ENCODE measurements around the gene PDE4C.

Gene PDE4C

DNA sequence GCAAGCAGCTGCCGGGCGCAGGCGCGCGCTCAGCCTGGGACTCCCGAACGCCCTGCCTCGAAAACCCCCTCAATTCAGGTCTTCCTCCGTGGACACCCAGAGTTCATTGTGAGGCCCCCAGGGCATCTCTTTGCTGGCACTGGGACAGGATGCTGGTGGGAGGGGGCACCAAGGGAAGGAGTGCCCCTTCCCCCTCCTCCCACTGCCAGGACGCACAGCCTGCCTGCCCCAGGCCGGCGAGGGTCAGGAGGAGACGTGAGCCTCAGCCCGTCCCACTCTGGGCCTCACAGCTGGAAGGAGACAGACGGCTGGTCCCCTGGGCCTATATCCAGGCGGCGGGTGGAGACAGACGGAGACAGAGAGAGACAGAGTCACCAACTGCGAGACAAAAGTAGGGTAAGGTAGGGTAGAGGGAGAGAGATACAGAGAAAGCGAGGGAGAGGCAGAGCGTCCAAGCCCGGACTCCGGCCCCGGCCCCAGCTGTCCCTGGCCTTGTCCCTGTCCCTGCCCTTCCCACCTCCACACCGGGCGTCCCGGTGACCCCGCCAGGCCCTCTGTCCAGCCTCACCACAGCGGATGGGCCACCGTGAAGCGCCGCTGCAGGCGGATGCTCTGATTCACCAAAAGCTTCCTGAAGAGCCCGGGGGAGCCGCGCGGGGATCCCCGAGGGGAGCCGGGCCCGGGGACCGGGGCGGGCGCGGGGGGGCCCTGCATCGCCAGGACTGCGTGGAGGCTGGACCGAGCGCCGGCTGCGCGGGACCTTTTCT is at the start of gene PDE4C:
Gene PDE4C, minus strand, starts transcription at position 737 of the 767 bp plus-strand sequence. Its CDS starts 23 bp downstream, at position 714.
- DNase-seq (ENCODE audit: low read depth) = no peak

DNA sequence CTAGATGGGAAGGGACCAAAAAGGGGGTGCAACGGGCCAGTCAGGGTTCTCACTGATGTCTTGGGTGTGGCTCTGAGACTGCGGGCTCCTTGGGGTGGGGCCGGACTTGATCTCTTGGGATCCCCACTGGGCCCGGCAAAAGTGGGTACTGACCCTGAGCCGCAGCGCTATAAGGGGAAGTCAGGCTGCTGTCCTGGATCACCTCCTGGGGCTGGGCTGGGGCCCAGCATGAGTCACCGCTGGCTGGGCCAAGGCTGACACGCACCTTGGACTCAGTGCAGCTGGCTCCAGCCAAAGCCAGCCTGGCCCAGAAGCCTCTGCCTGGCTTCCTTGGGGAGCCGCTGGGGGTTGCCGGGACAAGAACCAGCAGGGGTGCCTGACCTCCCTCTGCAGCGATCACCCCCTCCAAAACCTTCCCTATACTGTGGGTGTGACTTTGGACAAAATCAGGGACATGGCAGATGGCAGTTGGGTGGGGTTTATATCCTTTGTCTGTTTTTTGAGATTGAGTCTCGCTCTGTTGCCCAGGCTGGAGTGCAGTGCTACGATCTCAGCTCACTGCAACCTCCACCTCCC is 48.6 kb upstream of the PDE4C start:
- DNase-seq (ENCODE audit: low read depth) = no peak

DNA sequence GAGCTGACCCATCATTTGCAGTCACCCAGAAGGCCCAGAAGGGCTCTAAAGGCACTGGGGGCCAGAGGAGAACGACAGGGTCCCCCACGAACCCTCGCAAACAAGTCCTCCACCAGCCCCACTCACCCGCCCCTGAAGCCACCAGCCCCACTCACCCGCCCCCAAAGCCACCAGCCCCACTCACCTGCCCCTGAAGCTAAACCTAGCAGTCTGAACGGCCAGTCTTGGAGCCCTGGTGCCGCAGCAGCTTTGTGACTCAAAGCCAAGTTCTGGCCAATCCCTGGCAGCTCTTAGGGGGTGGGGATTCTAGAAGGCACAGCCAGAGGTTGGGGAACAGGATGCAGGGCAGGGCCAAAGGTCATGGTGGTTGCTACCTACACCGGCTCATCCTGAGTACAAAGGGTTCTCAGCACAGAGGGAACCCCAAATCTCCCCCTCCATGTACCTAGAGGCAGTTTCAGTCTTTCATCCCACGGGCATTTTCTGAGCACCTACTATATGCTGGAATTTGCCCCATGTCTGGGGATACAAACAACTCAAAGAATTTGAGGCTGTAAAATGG is 48.1 kb upstream of the PDE4C start, which contains the start of gene IQCN:
Gene IQCN, minus strand, starts transcription at position 234 of the 562 bp plus-strand sequence. CDS start 4,974 bp downstream, outside the sequence.
- no peak for DNase-seq (ENCODE audit: low read depth)

DNA sequence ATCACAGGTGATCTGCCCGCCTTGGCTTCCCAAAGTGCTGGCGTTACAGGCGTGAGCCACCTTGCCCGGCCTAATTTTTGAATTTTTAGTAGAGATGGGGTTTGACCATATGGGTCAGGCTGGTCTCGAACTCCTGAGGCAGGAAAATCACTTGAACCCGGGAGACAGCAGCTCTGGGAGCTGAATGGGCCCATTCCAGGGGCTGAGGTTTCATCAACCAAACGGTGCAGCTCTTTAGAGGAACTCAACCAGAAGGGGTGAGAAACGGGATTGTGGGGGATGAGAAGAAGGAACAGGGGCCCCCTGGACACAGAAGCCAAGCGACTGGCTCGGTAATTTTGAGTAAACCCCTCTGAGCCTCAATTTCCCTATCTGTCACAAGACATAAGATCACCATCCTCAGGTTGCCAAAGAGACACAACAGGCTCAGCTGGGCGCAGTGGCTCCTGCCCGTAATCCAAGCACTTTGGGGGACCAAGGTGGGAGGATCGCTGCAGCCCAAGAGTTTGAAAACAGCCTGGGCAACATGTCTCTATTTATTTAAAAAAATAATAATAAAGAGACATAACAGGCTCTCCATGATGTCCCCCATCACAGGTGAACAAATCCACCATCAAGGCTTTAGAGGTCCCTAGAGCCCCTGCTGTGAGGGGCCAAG is 47.5 kb upstream of the PDE4C start:
- no peak for DNase-seq (ENCODE audit: low read depth)

DNA sequence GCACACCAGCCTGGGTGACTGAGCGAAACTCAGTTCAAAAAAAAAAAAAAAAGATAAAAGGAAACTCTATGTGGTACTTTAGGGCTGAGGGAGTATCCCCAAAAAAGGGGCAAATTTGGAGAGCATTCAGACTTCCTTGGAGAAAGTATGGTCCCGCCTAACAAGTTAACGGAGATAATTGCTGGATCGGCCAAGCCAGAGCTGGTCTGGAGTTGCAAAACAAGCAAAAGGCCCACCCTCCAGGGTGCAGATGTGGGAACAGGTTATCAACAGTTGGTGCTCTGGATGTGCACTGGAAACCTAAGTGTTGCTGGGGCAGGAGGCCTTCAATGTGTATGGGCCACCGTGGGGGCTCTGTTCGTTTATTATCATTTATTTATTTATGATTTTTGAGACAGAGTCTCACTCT is 45.2 kb upstream of the PDE4C start:
- no peak for DNase-seq (ENCODE audit: low read depth)

DNA sequence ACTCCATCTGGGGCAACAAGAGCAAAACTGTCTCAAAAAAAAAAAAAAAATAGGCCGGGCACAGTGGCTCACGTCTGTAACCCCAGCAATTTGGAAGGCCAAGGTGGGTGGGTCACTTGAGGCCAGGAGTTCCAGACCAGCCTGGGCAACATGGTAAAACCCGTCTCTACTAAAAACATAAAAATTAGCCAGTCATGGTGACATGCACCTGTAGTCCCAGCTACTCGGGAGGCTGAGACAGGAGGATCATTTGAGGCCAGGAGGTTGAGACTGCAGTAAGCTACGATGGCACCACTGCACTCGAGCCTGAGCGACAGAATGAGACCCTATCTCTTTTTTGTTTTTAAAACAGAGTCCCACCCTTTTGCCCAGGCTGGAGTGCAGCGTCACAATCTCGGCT is 44.1 kb upstream of the PDE4C start:
- no peak for DNase-seq (ENCODE audit: low read depth)

DNA sequence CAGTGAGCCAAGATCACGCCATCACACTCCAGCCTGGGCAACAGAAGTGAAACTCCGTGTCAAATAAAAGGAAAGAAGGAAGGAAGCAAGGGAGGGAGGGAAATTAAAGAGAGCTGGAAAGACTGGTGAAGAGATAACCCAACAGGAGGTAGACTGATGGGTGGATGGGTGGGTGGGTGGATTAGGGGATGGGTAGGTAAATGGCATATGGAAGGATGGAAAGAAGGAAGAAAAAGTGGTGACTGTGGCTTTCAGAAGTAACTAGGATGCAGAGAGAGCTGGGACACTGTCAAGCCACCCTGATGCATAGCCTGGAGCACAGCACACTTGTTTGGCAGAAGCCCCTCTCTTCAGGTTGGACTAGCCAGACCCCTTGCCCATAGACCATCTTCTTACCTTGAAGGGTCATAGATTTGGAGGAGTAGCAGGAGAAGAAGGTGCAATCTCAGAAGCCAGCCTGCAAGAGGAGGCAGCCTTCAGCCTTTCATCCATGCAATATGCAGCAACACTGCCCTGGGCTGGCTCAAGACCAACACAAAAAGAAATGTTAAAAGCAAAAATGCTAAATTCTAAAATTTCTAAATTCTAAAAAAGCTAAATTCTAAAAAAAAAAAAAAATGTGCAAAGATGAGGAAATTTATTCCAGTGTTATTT is 43.0 kb upstream of the PDE4C start:
- DNase-seq (ENCODE audit: low read depth) = no peak

- DNase-seq (ENCODE audit: low read depth) = no peak
These were observed 40.8 kb upstream of the PDE4C start for GRCh38 chr19:18266771-18267686.

DNA sequence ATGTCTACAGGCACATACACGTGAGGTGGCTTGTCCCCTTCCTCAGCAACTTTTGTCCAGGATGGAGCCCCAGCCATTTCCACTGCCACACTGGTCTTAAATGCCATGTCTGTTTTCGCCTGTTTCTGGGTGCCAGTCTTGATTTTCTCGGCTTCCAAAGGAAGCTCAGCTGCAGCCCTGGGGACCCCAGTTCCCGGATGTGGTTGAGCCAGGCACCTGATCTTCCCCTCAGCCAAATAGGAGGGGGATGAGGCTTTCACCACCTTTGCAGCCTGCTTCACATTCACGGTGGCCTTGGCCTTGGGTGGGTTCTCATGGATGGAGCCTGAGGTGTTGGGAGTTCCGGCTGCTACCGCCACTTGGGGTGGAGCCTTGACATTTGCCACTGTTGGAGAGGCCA is 39.3 kb upstream of the PDE4C start:
- DNase-seq (ENCODE audit: low read depth) = no peak

- no peak for DNase-seq (ENCODE audit: low read depth)
These were observed 38.8 kb upstream of the PDE4C start for GRCh38 chr19:18264971-18265540.

DNA sequence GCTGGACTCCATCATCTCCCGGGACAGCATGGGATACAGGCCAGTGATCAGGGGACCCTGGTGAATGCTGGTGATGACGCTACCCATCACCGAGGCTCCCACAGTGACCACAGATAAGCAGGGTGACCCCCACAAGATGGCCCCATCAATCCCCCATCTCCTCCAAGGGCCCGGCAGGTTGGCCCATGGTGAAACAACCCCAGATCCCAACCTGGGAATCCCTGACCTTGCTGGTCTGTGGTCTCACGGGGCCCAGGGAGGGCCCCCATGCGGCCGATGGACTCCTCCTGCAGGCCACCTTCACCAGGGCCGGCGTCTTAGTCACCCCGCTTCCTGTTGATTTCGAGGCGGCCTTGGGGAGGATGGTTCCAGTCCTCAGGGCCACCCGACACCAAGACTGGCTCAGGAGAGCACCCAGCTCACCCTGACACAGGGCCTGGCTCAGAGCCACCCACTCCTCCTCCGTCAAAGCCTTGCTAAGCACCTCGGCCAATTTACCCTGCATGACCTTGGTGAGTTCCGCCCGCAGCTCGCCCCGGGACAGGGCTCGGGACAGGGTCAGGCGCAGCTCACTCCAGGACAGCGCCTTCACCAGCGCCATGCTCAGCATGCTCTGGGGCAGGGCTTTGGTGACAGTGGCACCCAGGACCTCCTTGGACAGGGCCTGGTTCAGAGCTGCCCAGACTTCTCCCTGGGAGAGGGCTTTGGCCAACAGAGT is 38.1 kb upstream of the PDE4C start:
- no peak for DNase-seq (ENCODE audit: low read depth)

DNA sequence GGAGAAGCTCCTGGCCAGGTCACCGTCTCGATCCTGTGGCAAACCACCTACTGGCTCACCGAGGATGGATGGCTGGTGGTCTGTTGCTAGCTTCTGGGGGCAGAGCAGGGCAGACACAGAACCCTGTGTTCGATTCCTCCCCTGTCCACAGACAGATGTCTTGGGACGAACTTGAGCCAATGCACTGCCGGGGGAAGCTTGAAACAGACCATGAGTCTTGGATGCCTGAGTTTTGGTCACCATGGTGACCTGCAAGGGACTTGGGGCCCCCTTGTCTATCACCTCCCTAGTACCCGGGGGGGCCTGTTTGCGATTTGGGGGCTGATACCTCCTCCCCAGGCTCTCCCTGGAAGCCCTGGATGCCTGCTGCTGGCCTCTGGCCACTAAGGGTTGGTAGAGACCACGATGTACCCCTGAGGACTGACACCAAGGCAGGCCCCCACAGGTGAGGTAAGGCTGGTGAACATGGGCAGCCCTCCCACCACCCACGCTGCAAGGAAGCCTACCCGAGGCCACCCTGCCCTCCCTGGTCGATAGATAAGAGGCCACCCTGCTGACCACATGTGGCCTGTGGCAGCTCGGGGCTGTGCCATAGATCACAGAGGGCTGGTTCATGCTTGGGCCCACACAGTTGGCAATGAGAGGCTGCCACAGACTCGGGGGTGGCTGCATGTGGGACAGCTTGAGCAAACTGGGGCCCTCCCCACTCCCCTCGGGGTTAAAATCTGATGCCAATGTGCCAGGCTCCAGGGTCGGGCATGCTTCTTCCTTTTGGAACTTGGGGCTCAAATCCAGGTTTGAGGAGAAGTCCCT is 37.3 kb upstream of the PDE4C start:
- DNase-seq (ENCODE audit: low read depth) = no peak

DNA sequence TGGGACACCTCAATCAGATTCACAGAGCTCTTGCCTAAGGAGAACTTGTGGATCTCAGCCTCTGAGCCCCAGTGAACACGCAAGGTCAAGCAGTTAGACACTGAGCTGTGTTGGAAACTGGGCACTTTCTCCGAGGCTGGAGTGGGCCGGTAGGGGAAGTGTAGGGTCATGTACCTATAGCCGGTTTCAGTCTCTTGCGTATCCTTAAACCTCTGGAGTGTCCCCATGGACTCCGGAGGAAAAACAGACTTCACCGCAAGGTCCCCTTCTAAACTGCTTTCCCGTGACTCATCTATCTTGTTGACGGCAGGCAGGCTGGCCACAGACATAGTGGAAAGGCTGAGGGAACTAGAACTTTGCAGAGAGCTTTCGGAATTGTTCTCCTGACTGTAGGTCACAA is 36.7 kb upstream of the PDE4C start:
- no peak for DNase-seq (ENCODE audit: low read depth)

DNA sequence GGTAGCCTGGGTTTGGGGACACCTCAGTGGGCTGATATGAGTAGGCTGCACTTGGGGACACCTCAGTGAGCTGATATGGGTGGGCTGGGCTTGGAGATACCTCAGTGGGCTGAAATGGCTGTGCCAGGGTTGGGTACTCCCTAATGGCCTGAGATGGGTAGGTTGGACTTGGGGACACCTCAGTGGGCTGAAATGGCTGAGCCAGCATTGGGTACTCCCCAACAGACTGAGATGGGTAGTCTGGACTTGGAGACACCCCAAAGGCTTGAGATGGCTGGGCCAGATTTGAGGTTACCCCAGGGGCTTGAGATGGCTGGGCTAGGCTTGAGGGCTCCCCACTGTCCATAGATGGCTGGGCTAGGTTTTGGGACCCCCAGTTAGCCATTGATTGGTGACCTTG is 35.9 kb upstream of the PDE4C start:
- DNase-seq (ENCODE audit: low read depth) = no peak

GRCh38 chr19:18261474-18261873 is 35.2 kb upstream of the PDE4C start:
- no peak for DNase-seq (ENCODE audit: low read depth)

DNA sequence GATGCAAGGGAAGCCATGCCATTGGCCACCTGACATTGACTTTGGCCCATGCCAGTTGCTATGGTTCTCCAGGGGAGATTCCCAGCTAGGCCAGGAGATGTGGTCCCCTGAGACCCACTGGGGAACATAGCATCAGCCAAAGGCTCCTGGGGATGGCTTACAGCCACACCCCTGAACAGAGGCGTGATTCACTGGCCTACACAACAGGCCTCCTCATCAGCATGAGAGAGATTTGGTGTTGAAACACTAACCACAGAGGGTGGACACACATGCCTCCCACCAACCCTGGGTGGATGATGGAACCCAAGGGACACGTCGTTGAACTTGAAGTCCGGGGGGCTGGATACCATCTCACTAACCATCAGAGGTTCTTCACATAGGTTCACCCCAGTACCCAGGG is 33.7 kb upstream of the PDE4C start:
- DNase-seq (ENCODE audit: low read depth) = no peak

DNA sequence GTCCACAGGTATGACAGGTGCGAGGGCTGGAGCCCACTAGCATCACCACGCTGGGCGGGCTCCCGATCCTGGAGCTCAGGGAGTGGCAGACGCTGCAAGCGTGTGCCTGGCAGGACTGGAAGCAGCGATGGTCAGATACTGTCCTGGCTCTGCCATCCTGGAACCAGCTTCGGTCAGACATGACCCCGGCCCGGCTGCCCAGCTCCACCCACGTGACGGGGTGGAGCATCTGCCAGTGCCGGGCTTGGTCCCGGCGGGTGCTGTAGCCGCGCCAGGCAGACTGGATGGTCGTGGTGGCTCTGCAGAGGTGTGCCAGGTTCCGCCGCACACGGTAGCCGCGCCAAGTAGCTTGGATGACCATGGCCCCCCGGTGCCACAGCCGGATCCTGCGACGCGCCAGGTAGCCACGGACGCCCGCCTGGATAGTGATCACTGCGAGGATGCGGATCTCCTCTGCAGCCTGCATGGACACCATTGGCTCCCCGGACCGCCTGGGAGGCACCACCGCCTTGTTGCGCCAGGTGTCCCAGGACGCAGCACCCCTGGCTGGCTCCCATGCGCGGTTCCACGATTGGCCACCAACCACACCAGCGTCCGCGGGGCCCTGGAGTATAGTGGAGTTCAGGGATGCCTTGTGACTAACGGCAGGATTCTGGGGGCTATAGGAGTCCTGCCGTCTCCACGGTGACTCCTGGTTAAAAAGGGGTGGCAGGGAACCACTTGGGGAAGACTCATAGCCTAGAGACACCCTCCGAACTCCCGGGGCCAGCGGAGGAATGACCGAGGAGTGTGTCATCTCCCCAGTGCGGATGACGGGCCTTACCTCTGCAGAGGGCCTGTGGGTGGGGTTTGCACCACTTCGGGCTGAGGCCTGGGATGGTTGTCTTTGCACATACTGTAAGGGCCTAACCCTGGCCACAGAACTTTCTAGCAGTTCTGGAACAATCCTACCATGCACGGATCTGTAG is 31.5 kb upstream of the PDE4C start:
- no peak for DNase-seq (ENCODE audit: low read depth)
